WTC11 (cell line): ENCODE data around the gene RADIL. TPM values are rescaled to one million over a fixed set of nuclear protein-coding genes. Genes with fewer than 3 reads are reported as not detected.

Experiments used
- ATAC-seq: fragments of 200-7000 bp; cut with Tn5 transposase; 2 replicates; pipeline ENCODE4 v1.10.0; 2021; ENCODE audit warnings: mild to moderate bottlenecking, moderate library complexity
- CTCF ChIA-PET: fragments of 300-600 bp; sonication (Branson Sonifier 250); formaldehyde crosslinking; loops from one replicate; lab custom pipeline; 2021; ENCODE audit warnings: antibody characterized with exemption; lab: Charles Lee
- POLR2A ChIA-PET: fragments of 350-600 bp; sonication (Branson Sonifier 250); formaldehyde crosslinking; loops from one replicate; lab custom pipeline; 2021; ENCODE audit warnings: antibody characterized with exemption; lab: Charles Lee
- DNase-seq: peaks from one replicate; pipeline ENCODE4 v3.0.0; 2021; ENCODE audit warnings: low spot score
- H3K27ac Mint-ChIP-seq: 2 replicates; pipeline ENCODE4 v1.8.0; 2021; ENCODE audit warnings: mixed read lengths
- H3K27me3 Mint-ChIP-seq: 2 replicates; pipeline ENCODE4 v1.8.0; 2021; ENCODE audit warnings: low read depth, mild to moderate bottlenecking, moderate library complexity, mixed read lengths
- H3K36me3 Mint-ChIP-seq: 2 replicates; pipeline ENCODE4 v1.8.0; 2021; ENCODE audit warnings: mixed read lengths
- H3K4me1 Mint-ChIP-seq: 2 replicates; pipeline ENCODE4 v1.8.0; 2022; ENCODE audit warnings: mixed read lengths
- H3K4me3 Mint-ChIP-seq: 2 replicates; pipeline ENCODE4 v1.8.0; 2021; ENCODE audit warnings: mild to moderate bottlenecking, moderate library complexity, mixed read lengths
- H3K9me3 Mint-ChIP-seq: 2 replicates; pipeline ENCODE4 v1.8.0; 2021; ENCODE audit warnings: mixed read lengths
- CREM ChIP-seq: sonication (generic); formaldehyde crosslinking; IDR thresholded peaks from 2 replicates; pipeline ENCODE4 v1.8.1; 2022; ENCODE audit warnings: mild to moderate bottlenecking, missing genetic modification reagents, moderate library complexity
- FOXP1 ChIP-seq: sonication (generic); formaldehyde crosslinking; IDR thresholded peaks from 2 replicates; pipeline ENCODE4 v1.8.0; 2022; ENCODE audit warnings: missing genetic modification reagents, mild to moderate bottlenecking, moderate library complexity, borderline replicate concordance
- GABPB1 ChIP-seq: sonication (generic); formaldehyde crosslinking; IDR thresholded peaks from 2 replicates; pipeline ENCODE4 v1.8.1; 2023; ENCODE audit warnings: mild to moderate bottlenecking, missing genetic modification reagents
- JAZF1 ChIP-seq: fragments of 250-450 bp; sonication (Bioruptor Pico); IDR thresholded peaks from 2 replicates; pipeline ENCODE4 v1.9.0; 2021; ENCODE audit warnings: moderate library complexity, mild to moderate bottlenecking, inconsistent platforms
- MYBL2 ChIP-seq: sonication (generic); formaldehyde crosslinking; IDR thresholded peaks from 2 replicates; pipeline ENCODE4 v1.8.1; 2023; ENCODE audit warnings: mild to moderate bottlenecking, moderate library complexity, missing genetic modification reagents
- PRRX2 ChIP-seq: fragments of 250-450 bp; sonication (Bioruptor Pico); IDR thresholded peaks from 2 replicates; pipeline ENCODE4 v1.8.0; 2021; ENCODE audit warnings: mild to moderate bottlenecking
- SMAD3 ChIP-seq: sonication (generic); formaldehyde crosslinking; IDR thresholded peaks from 2 replicates; pipeline ENCODE4 v1.8.0; 2022; ENCODE audit warnings: missing genetic modification reagents, mild to moderate bottlenecking, borderline replicate concordance
- ZNF121 ChIP-seq: sonication (generic); formaldehyde crosslinking; IDR thresholded peaks from 2 replicates; pipeline ENCODE4 v1.8.0; 2023; ENCODE audit warnings: missing genetic modification reagents
- ZNF396 ChIP-seq: fragments of 250-450 bp; sonication (Bioruptor Pico); IDR thresholded peaks from 2 replicates; pipeline ENCODE4 v1.8.0; 2021; ENCODE audit warnings: mild to moderate bottlenecking, moderate library complexity, borderline replicate concordance
- total RNA-seq: library from RNA; stranded (reverse); gene quantifications from 3 replicates; pipeline ENCODE4 v1.2.3, GENCODE V29; 2021
- TF ChIP-seq, protein P1 (sequence below): fragments of 250-450 bp; sonication (Bioruptor Pico); IDR thresholded peaks from 2 replicates; pipeline ENCODE4 v1.9.0; 2021; ENCODE audit warnings: moderate library complexity, mild to moderate bottlenecking, inconsistent platforms, borderline replicate concordance
- TF ChIP-seq, protein P2 (sequence below): sonication (generic); formaldehyde crosslinking; IDR thresholded peaks from 2 replicates; pipeline ENCODE4 v1.8.1; 2022; ENCODE audit warnings: mild to moderate bottlenecking, missing genetic modification reagents, moderate library complexity, borderline replicate concordance
- TF ChIP-seq, protein P3 (sequence below): fragments of 250-450 bp; sonication (Bioruptor Pico); IDR thresholded peaks from 2 replicates; pipeline ENCODE4 v1.9.0; 2021; ENCODE audit warnings: mild to moderate bottlenecking, borderline replicate concordance
- TF ChIP-seq, protein P4 (sequence below): fragments of 250-450 bp; sonication (Bioruptor Pico); IDR thresholded peaks from 2 replicates; pipeline ENCODE4 v1.9.0; 2021; ENCODE audit warnings: mild to moderate bottlenecking
- TF ChIP-seq, protein P5 (sequence below): sonication (generic); formaldehyde crosslinking; IDR thresholded peaks from 2 replicates; pipeline ENCODE4 v1.8.1; 2023; ENCODE audit warnings: mild to moderate bottlenecking, missing genetic modification reagents, borderline replicate concordance

The RADIL gene
- total RNA-seq, 1 experiment from 2014 or later = 11.1 TPM

DNA sequence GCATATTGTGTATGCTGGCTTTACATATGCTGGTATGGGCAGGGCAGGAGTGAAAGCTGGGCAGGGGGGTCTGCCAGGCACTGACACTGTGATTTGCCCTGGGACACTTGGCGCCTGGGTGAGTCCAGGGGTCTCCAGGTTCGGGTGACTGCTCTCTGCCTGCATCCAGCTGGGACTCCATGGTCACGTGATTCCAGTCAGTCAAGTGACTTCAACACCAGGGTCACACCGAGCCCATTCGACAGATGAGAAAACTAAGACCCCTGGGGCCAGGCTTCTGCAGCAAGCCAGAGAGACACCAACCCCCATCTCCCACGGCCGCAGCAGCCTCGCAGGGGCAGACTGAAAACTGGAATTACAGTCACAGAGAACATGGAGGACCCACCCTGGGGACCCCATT lies 45.5 kb upstream of the RADIL start:
- TF ChIP-seq CREM (CRISPR knock-in tag) (no peak), PRRX2 (CRISPR knock-in tag) (no peak), SMAD3 (CRISPR knock-in tag) (no peak), ZNF121 (CRISPR knock-in tag) (no peak)
- TF ChIP-seq, protein P1, sequence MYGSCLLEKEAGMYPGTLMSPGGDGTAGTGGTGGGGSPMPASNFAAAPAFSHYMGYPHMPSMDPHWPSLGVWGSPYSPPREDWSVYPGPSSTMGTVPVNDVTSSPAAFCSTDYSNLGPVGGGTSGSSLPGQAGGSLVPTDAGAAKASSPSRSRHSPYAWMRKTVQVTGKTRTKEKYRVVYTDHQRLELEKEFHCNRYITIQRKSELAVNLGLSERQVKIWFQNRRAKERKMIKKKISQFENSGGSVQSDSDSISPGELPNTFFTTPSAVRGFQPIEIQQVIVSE (CRISPR knock-in tag) = no peak
- Mint-ChIP-seq H3K4me3 (no peak overlapping the region), H3K4me1 (no peaks in the 10 kb centered on the region), H3K36me3 (no peaks in the 10 kb centered on the region), H3K27ac (no peak overlapping the region), H3K9me3 (no peaks in the 10 kb centered on the region), H3K27me3 (no peaks in the 10 kb centered on the region)
- ATAC-seq (no peak), DNase-seq (no peak)
- CTCF ChIA-PET = no interaction called here
- POLR2A ChIA-PET = no interaction called here

DNA sequence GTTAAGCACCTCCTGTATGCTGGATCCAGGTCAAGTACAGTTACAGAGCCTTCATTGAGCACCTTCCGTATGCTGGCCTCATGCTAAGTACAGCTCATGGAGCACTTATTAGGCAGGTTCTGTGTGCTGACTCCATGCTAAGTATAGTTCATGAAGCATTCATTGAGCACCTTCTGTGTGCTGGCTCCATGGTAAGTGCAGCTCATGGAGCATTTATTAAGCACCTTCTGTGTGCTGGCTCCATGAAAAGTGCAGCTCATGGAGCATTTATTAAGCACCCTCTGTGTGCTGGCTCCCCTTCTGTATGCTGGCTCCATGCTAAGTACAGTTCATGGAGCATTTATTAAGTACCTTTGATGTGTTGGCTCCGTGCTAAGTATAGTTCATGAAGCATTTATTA lies 44.9 kb upstream of the RADIL start:
- no peaks in the 10 kb centered on the region for H3K36me3 Mint-ChIP-seq
- no peaks in the 10 kb centered on the region for H3K9me3 Mint-ChIP-seq
- ATAC-seq (no peak), DNase-seq (no peak)
- CTCF ChIA-PET = no interaction called here
- POLR2A ChIA-PET = no interaction called here
- H3K4me1 Mint-ChIP-seq = no peaks in the 10 kb centered on the region
- TF ChIP-seq, protein P2, sequence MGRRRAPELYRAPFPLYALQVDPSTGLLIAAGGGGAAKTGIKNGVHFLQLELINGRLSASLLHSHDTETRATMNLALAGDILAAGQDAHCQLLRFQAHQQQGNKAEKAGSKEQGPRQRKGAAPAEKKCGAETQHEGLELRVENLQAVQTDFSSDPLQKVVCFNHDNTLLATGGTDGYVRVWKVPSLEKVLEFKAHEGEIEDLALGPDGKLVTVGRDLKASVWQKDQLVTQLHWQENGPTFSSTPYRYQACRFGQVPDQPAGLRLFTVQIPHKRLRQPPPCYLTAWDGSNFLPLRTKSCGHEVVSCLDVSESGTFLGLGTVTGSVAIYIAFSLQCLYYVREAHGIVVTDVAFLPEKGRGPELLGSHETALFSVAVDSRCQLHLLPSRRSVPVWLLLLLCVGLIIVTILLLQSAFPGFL (CRISPR knock-in tag) = no peak
- TF ChIP-seq, protein P3, sequence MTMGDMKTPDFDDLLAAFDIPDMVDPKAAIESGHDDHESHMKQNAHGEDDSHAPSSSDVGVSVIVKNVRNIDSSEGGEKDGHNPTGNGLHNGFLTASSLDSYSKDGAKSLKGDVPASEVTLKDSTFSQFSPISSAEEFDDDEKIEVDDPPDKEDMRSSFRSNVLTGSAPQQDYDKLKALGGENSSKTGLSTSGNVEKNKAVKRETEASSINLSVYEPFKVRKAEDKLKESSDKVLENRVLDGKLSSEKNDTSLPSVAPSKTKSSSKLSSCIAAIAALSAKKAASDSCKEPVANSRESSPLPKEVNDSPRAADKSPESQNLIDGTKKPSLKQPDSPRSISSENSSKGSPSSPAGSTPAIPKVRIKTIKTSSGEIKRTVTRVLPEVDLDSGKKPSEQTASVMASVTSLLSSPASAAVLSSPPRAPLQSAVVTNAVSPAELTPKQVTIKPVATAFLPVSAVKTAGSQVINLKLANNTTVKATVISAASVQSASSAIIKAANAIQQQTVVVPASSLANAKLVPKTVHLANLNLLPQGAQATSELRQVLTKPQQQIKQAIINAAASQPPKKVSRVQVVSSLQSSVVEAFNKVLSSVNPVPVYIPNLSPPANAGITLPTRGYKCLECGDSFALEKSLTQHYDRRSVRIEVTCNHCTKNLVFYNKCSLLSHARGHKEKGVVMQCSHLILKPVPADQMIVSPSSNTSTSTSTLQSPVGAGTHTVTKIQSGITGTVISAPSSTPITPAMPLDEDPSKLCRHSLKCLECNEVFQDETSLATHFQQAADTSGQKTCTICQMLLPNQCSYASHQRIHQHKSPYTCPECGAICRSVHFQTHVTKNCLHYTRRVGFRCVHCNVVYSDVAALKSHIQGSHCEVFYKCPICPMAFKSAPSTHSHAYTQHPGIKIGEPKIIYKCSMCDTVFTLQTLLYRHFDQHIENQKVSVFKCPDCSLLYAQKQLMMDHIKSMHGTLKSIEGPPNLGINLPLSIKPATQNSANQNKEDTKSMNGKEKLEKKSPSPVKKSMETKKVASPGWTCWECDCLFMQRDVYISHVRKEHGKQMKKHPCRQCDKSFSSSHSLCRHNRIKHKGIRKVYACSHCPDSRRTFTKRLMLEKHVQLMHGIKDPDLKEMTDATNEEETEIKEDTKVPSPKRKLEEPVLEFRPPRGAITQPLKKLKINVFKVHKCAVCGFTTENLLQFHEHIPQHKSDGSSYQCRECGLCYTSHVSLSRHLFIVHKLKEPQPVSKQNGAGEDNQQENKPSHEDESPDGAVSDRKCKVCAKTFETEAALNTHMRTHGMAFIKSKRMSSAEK (CRISPR knock-in tag) = no peak
- TF ChIP-seq, protein P4, sequence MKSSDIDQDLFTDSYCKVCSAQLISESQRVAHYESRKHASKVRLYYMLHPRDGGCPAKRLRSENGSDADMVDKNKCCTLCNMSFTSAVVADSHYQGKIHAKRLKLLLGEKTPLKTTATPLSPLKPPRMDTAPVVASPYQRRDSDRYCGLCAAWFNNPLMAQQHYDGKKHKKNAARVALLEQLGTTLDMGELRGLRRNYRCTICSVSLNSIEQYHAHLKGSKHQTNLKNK (CRISPR knock-in tag) = no peak
- TF ChIP-seq FOXP1 (no peak), SMAD3 (CRISPR knock-in tag) (no peak), MYBL2 (CRISPR knock-in tag) (no peak), JAZF1 (CRISPR knock-in tag) (no peak), ZNF396 (CRISPR knock-in tag) (no peak), GABPB1 (CRISPR knock-in tag) (no peak)
- TF ChIP-seq, protein P5, sequence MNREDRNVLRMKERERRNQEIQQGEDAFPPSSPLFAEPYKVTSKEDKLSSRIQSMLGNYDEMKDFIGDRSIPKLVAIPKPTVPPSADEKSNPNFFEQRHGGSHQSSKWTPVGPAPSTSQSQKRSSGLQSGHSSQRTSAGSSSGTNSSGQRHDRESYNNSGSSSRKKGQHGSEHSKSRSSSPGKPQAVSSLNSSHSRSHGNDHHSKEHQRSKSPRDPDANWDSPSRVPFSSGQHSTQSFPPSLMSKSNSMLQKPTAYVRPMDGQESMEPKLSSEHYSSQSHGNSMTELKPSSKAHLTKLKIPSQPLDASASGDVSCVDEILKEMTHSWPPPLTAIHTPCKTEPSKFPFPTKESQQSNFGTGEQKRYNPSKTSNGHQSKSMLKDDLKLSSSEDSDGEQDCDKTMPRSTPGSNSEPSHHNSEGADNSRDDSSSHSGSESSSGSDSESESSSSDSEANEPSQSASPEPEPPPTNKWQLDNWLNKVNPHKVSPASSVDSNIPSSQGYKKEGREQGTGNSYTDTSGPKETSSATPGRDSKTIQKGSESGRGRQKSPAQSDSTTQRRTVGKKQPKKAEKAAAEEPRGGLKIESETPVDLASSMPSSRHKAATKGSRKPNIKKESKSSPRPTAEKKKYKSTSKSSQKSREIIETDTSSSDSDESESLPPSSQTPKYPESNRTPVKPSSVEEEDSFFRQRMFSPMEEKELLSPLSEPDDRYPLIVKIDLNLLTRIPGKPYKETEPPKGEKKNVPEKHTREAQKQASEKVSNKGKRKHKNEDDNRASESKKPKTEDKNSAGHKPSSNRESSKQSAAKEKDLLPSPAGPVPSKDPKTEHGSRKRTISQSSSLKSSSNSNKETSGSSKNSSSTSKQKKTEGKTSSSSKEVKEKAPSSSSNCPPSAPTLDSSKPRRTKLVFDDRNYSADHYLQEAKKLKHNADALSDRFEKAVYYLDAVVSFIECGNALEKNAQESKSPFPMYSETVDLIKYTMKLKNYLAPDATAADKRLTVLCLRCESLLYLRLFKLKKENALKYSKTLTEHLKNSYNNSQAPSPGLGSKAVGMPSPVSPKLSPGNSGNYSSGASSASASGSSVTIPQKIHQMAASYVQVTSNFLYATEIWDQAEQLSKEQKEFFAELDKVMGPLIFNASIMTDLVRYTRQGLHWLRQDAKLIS (CRISPR knock-in tag) = no peak
- H3K27ac Mint-ChIP-seq = no peak overlapping the region
- H3K27me3 Mint-ChIP-seq = no peaks in the 10 kb centered on the region
- H3K4me3 Mint-ChIP-seq = no peak overlapping the region
